GM18951 (cell line): ENCODE data around the gene ARCN1.
"Not testable (repeated sequence)": the region's sequence is repeated elsewhere in the genome, so short reads cannot be mapped to it uniquely, and the experiment has no call there.

ENCODE experiments used
- POLR2A ChIP-seq: IDR thresholded peaks from 4 replicates; pipeline ENCODE4 v1.6.1; 2011; ENCODE audit warnings: mild to moderate bottlenecking; ENCODE audit not compliant: insufficient read length, insufficient read depth; ENCODE audit errors: extremely low read depth
- in situ Hi-C: fragments of 300-500 bp; cut with MboI; formaldehyde crosslinking; loops from one replicate; pipeline ENCODE4 v1.12.0; 2022; ENCODE audit warnings: low sequenced_read_pairs, mixed read lengths, inconsistent platforms; ENCODE audit not compliant: unreplicated experiment

ARCN1 gene

DNA sequence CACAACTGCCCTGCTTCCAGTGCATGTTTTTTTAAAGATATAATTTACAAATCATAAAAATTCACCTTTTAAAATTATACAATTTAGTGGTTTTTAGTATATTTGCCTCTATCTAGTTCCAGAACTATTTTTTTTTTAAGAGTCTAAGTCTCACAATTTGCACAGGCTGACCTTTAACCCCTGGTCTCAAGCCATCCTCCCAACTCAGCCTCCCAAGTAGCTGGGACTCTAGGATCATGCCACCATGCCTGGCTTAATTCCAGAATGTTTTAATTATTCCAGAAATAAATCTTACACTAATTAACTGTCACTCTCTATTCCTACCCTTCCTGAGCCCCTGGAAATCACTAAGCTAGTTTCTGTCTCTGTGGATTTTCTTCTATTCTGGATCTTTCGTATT is 1.4 kb upstream of the ARCN1 start:
- TF ChIP-seq POLR2A: no peak
- in situ Hi-C loops: no loop called here

DNA sequence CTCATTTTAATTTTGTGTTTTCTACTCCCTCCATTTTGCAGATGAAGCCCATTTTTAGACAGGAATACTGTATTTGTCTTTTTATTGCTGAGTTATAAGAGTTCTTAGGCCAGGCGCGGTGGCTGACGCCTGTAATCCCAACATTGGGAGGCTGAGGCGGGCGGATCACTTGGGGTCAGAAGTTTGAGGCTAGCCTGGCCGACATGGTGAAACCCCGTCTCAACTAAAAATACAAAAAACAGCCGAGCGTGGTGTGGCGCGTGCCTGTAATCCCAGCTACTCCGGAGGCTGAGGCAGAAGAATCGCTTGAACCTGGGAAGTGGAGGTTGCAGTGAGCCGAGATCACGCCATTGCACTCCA is 528 bp upstream of the ARCN1 start:
- in situ Hi-C loops: not testable (repeated sequence)

DNA sequence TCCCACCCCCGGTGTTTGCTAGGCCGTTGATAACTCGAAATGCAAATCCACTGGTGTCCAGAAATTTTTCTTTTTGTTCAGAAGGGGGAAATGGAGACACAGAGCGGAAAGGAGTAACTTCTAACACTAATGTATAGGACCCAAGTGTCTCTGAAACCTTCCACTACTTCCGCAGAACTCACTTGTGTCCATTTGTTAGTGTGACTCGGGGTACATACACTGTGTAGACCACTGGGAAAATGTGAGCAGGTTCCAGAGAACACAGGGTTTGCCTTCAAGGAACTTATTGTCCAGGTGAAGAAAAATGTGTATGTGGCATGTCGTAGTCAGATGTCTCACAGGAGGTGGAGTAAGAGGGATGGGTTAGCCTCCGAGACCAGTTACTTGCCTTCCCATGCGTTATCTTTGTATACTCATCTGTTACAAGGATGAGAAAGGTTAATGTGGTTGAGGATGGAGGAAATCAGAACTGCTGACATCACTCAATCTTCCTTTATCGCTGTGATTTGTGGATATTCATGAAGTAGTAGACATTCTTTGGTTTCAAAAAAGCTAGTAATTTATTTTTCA is 857 bp downstream of the ARCN1 start:
- in situ Hi-C loops: no loop called here
- no peak for TF ChIP-seq POLR2A

DNA sequence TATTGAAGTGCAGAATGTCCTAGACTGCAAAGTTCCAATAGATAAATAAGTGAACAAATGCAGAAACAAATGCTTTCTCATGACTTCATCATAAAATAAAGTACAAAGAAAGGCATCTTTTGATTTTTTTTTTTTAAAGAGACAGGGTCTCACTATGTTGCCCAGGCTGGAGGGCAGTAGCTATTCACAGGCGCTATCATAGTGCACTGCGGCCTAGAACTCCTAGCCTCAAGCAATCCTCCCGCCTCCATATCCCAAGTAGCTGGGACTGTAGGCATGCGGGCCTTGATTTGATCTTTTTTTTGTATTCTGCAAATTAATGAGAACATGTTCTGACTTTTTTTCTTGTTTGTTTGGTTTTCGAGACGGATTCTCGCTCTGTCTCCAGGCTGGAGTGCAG is 2.4 kb downstream of the ARCN1 start:
- TF ChIP-seq POLR2A: no peak
- in situ Hi-C loops: no loop called here

DNA sequence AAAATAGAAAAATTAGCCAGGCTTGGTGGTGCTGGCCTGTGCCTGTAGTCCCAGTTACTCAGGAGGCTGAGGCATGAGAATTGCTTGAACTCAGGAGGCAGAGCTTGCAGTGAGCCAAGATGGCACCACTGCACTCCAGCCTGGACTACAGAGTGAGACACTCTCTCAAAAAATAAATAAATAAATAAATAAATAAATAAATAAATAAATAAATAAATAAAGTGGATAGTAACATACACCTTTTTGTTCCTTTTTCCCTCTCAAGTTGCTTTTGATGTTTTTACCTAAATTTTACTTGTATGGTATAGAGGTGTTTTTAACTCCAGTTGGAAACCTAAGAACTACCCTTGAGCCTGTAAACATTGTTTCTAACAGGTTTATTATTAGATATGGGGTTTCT is 5.8 kb downstream of the ARCN1 start:
- in situ Hi-C loops: not testable (repeated sequence)

DNA sequence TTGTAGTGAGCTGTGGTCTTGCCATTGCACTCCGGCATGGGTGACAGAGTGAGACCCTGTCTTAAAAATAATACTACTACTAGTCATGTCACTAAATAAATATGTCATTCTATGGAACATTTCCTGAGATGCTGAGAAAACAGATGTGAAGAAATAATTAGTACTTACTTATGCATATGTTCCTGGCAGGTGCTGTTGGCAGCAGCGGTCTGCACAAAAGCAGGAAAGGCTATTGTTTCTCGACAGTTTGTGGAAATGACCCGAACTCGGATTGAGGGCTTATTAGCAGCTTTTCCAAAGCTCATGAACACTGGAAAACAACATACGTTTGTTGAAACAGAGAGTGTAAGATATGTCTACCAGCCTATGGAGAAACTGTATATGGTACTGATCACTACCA is 8.8 kb downstream of the ARCN1 start:
- no peak for TF ChIP-seq POLR2A
- in situ Hi-C loops: no loop called here

DNA sequence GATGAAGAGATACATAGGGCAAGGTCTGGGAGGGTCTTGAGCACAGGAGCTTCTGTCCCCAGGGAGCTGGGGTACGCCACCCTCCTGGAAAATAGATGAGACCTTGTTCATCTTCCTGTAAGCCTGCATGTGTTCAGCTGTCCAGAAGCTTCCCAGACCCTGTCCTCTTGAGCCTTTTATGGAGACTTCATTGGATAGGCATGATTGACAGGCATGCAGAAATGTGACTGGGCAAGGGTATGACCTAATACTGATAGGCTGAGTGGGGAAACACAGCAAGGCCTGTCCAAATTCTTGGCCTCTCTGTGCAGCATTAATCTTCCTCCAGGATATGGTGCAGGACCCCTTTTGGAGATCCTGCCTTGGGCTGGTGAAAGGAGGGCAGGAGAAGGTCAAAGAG is 15.7 kb downstream of the ARCN1 start:
- no peak for TF ChIP-seq POLR2A
- in situ Hi-C loops: no loop called here

DNA sequence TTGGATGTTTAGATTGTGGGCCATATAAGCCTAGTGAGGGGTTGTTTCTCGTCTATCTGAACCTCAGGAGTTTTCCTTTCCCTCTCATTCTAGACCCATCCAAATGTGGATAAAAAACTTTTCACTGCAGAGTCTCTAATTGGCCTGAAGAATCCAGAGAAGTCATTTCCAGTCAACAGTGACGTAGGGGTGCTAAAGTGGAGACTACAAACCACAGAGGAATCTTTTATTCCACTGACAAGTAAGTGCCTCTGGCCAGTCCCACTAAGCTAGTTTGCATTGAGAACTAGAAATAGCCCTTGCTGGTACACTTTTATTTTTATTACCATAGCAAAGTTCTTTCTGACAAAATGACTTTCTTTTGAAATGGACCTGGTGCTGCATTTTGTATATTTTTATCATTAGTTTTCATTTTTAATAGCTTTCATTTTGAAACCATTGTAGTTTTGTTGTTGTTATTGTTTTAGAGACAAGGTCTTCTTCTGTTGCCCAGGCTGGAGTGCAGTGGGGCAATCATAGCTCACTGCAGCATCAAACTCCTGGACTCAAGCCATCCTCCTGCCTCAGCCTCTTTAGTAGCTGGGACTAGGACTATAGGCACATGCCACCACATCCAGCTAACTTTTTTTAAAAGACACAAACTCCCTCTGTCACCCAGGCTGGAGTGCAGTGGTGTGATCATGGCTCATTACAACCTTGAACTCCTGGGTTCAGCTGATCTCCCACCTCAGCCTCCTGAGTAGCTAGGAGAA is 20.6 kb downstream of the ARCN1 start:
- in situ Hi-C loops: no loop called here
- TF ChIP-seq POLR2A: no peak

DNA sequence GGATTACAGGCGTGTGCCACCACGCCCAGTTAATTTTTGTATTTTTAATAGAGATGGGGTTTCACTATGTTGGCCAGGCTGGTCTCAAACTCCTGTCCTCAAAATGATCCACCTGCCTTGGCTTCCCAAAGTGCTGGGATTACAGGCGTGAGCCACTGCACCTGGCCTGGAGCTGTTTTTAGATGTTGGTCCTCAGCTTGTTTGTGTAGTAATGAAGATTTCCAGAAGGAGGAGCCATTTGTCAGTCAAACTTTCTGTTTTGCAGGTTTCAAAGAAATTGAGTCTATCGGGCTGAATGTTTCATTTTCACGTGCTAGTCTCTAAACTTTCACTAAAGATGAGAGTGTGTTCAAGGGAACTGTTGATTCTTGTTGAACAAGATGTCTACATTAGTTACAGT is 22.8 kb downstream of the ARCN1 start:
- in situ Hi-C loops: not testable (repeated sequence)

DNA sequence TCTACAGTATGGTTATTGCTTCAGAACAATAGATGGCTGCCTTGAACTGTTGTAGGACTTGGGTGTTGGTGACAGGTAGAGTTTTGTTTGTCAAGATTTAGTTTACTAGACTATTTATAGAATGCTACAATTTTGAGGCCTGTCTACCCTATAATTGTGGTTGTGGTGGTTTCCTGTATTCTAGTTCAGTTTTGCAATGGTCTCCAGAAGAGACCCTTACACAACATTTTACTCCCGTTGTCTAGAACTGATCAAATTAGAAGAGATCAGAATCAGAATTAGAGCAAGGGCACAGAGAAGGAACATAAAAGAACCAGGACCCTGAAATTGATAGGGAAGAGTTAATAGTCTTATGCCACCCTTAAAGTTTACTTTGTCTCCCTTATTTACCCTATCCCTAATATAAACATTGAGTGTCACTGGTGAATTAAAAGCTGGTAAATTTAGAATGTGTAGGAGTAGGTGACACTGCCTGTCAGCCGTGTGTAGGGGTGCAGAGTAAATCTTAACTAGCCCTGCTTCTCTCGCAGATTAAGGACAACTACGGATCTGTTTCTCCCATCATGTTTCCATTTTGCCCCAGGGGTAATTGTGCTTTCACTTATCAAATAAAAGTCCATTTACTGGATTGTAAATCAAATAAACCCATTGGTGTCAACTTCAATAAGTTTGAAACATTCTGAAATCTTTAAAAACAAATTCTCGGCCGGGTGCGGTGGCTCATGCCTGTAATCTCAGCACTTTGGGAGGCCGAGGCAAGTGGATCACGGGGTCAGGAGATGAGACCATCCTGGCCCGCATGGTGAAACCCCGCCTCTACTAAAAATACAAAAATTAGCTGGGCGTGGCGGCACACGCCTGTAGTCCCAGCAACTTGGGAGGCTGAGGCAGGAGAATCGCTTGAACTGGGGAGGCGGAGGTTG is 24.3 kb downstream of the ARCN1 start:
- TF ChIP-seq POLR2A: no peak
- in situ Hi-C loops: no loop called here

DNA sequence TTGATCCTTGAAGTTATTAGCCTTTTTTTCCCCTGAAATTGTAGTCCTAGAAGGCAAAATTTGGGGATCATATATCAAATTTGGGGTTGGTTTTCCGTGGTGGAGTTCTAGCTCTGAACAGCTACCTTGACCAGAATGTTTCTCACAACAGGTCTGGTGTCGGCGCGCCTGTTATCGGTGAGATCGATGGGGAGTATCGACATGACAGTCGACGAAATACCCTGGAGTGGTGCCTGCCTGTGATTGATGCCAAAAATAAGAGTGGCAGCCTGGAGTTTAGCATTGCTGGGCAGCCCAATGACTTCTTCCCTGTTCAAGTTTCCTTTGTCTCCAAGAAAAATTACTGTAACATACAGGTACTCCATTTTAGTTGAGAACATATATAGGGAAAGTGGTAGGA is 25.3 kb downstream of the ARCN1 start:
- TF ChIP-seq POLR2A: no peak
- in situ Hi-C loops: no loop called here

DNA sequence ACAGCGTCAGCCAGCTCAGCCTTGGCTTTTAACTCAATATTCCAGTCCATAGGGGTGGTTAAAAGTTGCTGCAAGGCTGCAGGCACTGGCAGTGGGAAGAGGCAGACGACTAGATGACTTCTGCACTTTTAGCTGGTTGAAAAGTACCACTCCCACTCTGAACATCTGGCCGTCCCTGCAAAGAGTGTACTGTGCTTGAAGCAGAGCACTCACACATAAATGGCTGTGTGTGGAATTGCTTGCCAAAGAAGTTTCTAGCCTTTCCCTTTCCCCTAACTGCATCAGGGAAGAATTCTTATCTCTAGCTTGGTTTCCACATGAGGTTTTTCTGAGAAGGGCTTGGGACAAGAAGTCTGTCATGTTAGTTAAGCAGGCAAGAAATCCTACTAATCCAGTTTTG is 30.1 kb downstream of the ARCN1 start:
- no peak for TF ChIP-seq POLR2A
- in situ Hi-C loops: no loop called here

DNA sequence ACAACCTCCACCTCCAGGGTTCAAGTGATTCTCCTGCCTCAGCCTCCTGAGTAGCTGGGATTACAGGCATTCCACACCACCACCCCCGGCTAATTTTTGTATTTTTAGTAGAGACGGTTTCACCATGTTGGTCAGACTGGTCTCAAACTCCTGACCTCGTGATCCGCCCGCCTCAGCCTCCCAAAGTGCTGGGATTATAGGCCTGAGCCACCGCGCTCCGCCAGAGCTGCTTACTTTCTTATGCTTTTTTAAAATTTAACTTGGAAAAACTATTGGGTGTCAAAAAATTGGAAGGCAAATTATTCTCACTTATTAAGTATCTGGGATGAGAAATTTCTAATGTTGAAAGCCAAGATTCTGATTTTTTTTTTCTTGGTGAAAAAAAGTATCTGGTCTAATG is 31.5 kb downstream of the ARCN1 start:
- in situ Hi-C loops: not testable (repeated sequence)

DNA sequence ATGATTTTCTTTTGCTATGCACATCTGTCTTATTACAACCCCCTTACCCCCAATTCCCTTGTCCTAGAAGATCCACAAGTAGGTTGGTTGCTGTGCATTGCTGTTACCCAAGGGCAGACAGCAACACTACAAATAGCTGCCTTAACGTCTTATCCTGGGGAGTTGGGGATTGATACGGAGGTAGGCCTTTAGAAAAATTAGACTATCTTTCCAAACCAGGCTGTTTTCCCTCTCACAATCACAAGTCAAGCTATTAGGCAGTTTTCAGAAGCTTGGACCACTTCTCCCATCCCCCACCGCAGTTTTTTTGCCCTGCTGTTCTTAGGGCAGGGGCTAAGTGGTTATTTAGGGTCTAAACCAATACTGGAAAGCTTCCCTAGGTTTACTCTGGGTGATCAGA is 32.4 kb downstream of the ARCN1 start:
- TF ChIP-seq POLR2A: no peak
- in situ Hi-C loops: no loop called here
